GM19023 (cell line): ENCODE results near the gene POU2AF1.
"Not testable (repeated sequence)": the region's sequence is repeated elsewhere in the genome, so short reads cannot be mapped to it uniquely, and the experiment has no call there.

Source experiments
- ATAC-seq: cut with Tn5 transposase; IDR thresholded peaks from one replicate; pipeline ENCODE4 v1.9.1; 2021; ENCODE audit warnings: mild to moderate bottlenecking, moderate library complexity; ENCODE audit not compliant: unreplicated experiment

The POU2AF1 gene

GRCh38 chr11:111322534-111322933 is 56.5 kb downstream of the POU2AF1 start:
- no peak for ATAC-seq

GRCh38 chr11:111320728-111321568 is 58.1 kb downstream of the POU2AF1 start:
- ATAC-seq, result no peak

DNA sequence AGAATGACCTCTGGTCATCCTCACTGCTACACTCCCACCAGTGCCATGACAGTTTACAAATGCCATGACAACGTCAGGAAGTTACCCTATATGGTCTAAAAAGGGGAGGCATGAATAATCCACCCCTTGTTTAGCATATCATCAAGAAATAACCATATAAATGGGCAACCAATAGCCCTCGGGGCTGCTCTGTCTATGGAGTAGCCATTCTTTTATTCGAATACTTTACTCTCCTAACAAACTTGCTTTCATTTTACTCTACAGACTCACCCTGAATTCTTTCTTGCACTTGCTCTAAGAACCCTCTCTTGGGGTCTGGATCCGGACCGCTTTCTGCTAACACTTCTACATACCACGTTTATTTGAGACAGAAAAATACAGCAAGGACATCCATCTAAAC is 58.9 kb downstream of the POU2AF1 start:
- not testable (repeated sequence) for ATAC-seq

GRCh38 chr11:111319296-111319695 is 59.8 kb downstream of the POU2AF1 start:
- ATAC-seq, result no peak

DNA sequence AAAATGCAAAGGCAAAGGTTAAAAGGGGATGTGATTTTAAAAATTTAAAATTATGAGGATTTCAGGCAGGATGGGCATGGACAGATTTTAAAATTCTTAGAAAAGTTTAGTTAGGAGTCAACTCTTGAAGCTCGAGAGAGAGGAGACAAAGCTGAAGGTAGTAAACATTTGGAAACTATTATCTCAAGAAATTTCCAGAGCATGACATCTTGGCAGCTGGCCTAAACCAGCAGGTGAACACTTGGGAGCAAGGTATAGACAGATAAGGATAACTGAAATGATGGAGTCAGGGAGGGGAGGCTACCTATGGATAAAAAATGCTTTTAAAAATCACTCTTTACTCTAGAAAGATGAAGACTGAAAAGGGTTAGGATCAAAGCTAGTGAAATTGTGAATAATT is 67.0 kb downstream of the POU2AF1 start:
- ATAC-seq, result no peak

- no peak for ATAC-seq
These were observed 68.4 kb downstream of the POU2AF1 start for GRCh38 chr11:111310723-111311122.

GRCh38 chr11:111310088-111310487 is 69.0 kb downstream of the POU2AF1 start:
- no peak for ATAC-seq

- ATAC-seq, result no peak
These were observed 69.7 kb downstream of the POU2AF1 start for GRCh38 chr11:111309215-111309915.

DNA sequence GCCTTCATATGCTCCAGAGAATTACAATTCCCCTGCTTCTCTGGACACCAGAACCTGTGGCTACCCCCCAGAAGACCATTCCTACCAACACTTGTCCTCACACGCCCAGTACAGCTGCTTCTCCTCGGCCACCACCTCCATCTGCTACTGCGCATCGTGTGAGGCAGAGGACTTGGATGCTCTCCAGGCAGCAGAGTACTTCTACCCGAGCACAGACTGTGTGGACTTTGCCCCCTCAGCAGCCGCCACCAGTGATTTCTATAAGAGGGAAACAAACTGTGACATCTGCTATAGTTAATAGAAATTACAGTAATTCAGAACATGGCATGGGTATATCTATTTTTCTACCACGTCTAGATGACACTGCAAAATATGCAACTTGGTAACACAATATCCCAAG is 70.9 kb downstream of the POU2AF1 start:
- no peak for ATAC-seq

DNA sequence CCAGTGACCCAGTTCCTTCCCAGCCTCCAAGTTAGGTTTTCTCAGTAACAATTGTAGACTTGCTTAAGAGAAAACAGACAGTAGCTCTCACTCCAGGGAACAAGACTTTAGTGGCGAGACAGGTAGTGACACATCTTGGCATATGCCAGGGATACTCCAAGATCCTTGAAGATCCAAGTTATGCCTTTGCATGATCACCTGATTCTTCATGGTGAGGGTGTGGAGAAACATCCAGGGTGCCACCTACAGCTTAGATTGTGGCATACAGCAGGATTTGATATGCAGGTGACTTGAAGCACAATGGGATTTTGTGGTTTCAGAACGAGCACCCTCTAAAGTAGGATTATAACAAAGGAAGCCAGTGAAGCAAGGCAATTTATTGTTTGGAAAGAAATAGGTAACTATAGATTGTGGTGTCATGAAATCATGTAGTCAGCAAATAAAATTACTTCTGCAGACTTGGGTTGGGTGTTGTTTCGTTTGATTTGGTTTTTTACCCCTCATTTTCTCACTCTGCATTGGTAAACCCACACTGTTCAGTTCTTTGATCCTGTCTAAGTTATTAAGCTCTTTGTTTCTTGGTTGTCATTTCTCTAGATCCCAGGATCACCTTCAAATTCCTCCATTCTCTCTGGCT is 71.5 kb downstream of the POU2AF1 start:
- no peak for ATAC-seq

GRCh38 chr11:111306321-111306720 is 72.8 kb downstream of the POU2AF1 start:
- no peak for ATAC-seq

- ATAC-seq, result no peak
These were observed 73.2 kb downstream of the POU2AF1 start for GRCh38 chr11:111305876-111306275.

- no peak for ATAC-seq
These were observed 73.8 kb downstream of the POU2AF1 start for GRCh38 chr11:111305162-111305802.

DNA sequence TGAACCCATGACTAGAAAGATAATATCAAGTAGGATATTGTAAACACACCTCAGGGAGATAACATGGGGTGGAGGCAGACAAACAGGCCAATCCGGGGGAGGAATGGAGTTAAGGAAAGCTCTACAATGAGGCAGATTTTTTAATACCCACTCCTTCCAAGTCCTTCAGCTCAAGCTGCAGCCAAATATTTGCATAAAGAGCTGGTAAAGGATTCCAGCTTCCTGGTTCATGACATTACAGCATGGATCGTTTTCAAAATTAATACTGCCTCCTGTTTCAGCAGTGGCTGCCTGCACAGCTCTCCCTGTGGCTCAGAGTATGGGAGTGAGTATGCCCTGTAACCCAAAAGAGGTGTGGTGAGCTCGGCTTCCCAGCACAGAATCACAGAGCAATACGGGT is 75.6 kb downstream of the POU2AF1 start:
- ATAC-seq, result no peak

DNA sequence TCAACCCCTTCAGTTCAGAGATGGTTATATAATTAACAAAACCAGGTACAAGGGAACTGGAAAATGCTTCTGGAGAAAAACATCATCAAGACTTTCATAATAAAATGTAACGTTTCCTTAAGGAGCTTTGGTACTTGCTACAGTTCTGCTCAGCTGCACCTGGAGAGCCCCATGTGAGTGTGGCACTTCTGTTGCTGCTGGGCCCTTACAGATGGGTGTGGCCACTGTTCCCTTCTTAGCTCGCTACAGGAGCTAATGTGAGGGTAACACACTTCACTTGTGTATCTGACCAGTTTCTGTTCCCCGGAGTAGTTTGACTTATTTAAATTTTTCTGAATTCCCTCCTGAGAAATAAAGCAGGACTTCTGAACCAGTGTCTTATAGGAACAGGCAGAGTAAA is 76.8 kb downstream of the POU2AF1 start:
- no peak for ATAC-seq
